H9 (cell line): ENCODE results near the gene ITGB1BP1. TPM values are rescaled to one million over a fixed set of nuclear protein-coding genes. Genes with fewer than 3 reads are reported as not detected.

Experiments used
- DNase-seq: peaks from one replicate; pipeline ENCODE4 v3.0.0-alpha.2; 2017
- H2AFZ ChIP-seq: one replicate; pipeline ENCODE4 v1.6.1; 2013; ENCODE audit warnings: mild to moderate bottlenecking, low read length, control low read depth, moderate library complexity
- H2AK5ac ChIP-seq: 2 replicates; pipeline ENCODE4 v1.6.1; 2013; ENCODE audit warnings: low read length, control low read depth, mixed read lengths; ENCODE audit not compliant: insufficient read length
- H2BK120ac ChIP-seq: one replicate; pipeline ENCODE4 v1.6.1; 2013; ENCODE audit warnings: low read depth, mild to moderate bottlenecking, low read length, control low read depth, inconsistent platforms; ENCODE audit not compliant: poor library complexity, severe bottlenecking
- H2BK12ac ChIP-seq: 2 replicates; pipeline ENCODE4 v1.6.1; 2013; ENCODE audit warnings: low read length, control low read depth, mixed read lengths, low read depth; ENCODE audit not compliant: insufficient read length
- H2BK15ac ChIP-seq: 2 replicates; pipeline ENCODE4 v1.6.1; 2013; ENCODE audit warnings: low read depth, low read length, control low read depth
- H2BK20ac ChIP-seq: one replicate; pipeline ENCODE4 v1.6.1; 2013; ENCODE audit warnings: low read depth, mild to moderate bottlenecking, low read length, control low read depth, inconsistent platforms; ENCODE audit not compliant: poor library complexity, severe bottlenecking
- H2BK5ac ChIP-seq: 2 replicates; pipeline ENCODE4 v1.6.1; 2013; ENCODE audit warnings: low read length, control low read depth, mixed read lengths; ENCODE audit not compliant: insufficient read length
- H3K14ac ChIP-seq: 2 replicates; pipeline ENCODE4 v1.6.1; 2013; ENCODE audit warnings: low read length, control low read depth; ENCODE audit not compliant: insufficient read depth
- H3K18ac ChIP-seq: 2 replicates; pipeline ENCODE4 v1.6.1; 2013; ENCODE audit warnings: low read depth, mild to moderate bottlenecking, mixed read lengths, low read length, control low read depth; ENCODE audit not compliant: insufficient read length
- H3K23ac ChIP-seq: 2 replicates; pipeline ENCODE4 v1.6.1; 2013; ENCODE audit warnings: low read length, control low read depth, mixed read lengths, low read depth; ENCODE audit not compliant: insufficient read length
- H3K23me2 ChIP-seq: 2 replicates; pipeline ENCODE4 v1.6.1; 2013; ENCODE audit warnings: low read depth, mild to moderate bottlenecking, mixed read lengths, low read length, control low read depth; ENCODE audit not compliant: insufficient read length, poor library complexity, severe bottlenecking
- H3K27ac ChIP-seq: 2 replicates; pipeline ENCODE4 v1.5.1; 2013; ENCODE audit warnings: low read length, control low read depth, mixed read lengths, low read depth; ENCODE audit not compliant: insufficient read length
- H3K27me3 ChIP-seq: 2 replicates; pipeline ENCODE4 v1.6.1; 2013; ENCODE audit warnings: low read length, control low read depth, inconsistent platforms; ENCODE audit not compliant: insufficient read depth
- H3K4ac ChIP-seq: 2 replicates; pipeline ENCODE4 v1.6.1; 2013; ENCODE audit warnings: low read depth, mild to moderate bottlenecking, control low read depth, inconsistent platforms, low read length, moderate library complexity
- H3K4me1 ChIP-seq: 2 replicates; pipeline ENCODE4 v1.6.1; 2013; ENCODE audit warnings: low read length, control low read depth, inconsistent platforms; ENCODE audit not compliant: insufficient read depth
- H3K4me2 ChIP-seq: 2 replicates; pipeline ENCODE4 v1.6.1; 2013; ENCODE audit warnings: low read length, control low read depth, mixed read lengths; ENCODE audit not compliant: insufficient read length, insufficient read depth
- H3K56ac ChIP-seq: 2 replicates; pipeline ENCODE4 v1.6.1; 2013; ENCODE audit warnings: low read depth, mild to moderate bottlenecking, mixed read lengths, low read length, control low read depth; ENCODE audit not compliant: insufficient read length
- H3K79me1 ChIP-seq: 2 replicates; pipeline ENCODE4 v1.6.1; 2013; ENCODE audit warnings: low read depth, mild to moderate bottlenecking, moderate library complexity, low read length, control low read depth, inconsistent platforms; ENCODE audit not compliant: insufficient read depth, poor library complexity, severe bottlenecking
- H3K79me2 ChIP-seq: 2 replicates; pipeline ENCODE4 v1.6.1; 2013; ENCODE audit warnings: low read length, control low read depth, inconsistent platforms; ENCODE audit not compliant: insufficient read depth
- H3K9ac ChIP-seq: 2 replicates; pipeline ENCODE4 v1.6.1; 2013; ENCODE audit warnings: low read length, control low read depth, mixed read lengths; ENCODE audit not compliant: insufficient read length; ENCODE audit errors: extremely low read depth
- H3K9me3 ChIP-seq: one replicate; pipeline ENCODE4 v1.6.1; 2013; ENCODE audit warnings: low read depth, low read length, inconsistent platforms; ENCODE audit not compliant: control insufficient read depth
- H3T11ph ChIP-seq: one replicate; pipeline ENCODE4 v1.6.1; 2013; ENCODE audit warnings: mild to moderate bottlenecking, low read length, control low read depth, inconsistent platforms
- H4K20me1 ChIP-seq: one replicate; pipeline ENCODE4 v1.6.1; 2013; ENCODE audit not compliant: control insufficient read depth, insufficient read length, insufficient read depth
- H4K5ac ChIP-seq: 2 replicates; pipeline ENCODE4 v1.6.1; 2013; ENCODE audit warnings: low read depth, mild to moderate bottlenecking, mixed read lengths, low read length, control low read depth; ENCODE audit not compliant: insufficient read length
- H4K8ac ChIP-seq: replicated peaks from 2 replicates; pipeline ENCODE4 v1.6.1; 2013; ENCODE audit warnings: low read length, control low read depth, mixed read lengths, low read depth; ENCODE audit not compliant: insufficient read length
- H4K91ac ChIP-seq: 2 replicates; pipeline ENCODE4 v1.6.1; 2013; ENCODE audit warnings: low read depth, mild to moderate bottlenecking, moderate library complexity, mixed read lengths, low read length, control low read depth; ENCODE audit not compliant: insufficient read length
- H3K27ac Mint-ChIP-seq, 3 experiments: 2 replicates in 2 of 3; 3 replicates in 1 of 3; pipeline ENCODE4 v1.8.0; 2020 to 2021; ENCODE audit warnings: mixed read lengths in 3 of 3, mild to moderate bottlenecking in 1 of 3, moderate library complexity in 1 of 3
- H3K27me3 Mint-ChIP-seq: 2 replicates; pipeline ENCODE4 v1.8.0; 2021; ENCODE audit warnings: low read depth, mild to moderate bottlenecking, moderate library complexity, mixed read lengths
- H3K36me3 Mint-ChIP-seq, 3 experiments: 2 replicates in 2 of 3; 3 replicates in 1 of 3; pipeline ENCODE4 v1.8.0; 2020 to 2021; ENCODE audit warnings: low read depth in 3 of 3, mixed read lengths in 3 of 3; ENCODE audit not compliant: insufficient read depth in 1 of 3
- H3K4me1 Mint-ChIP-seq, 2 experiments: 2 replicates each; pipeline ENCODE4 v1.8.0; 2020; ENCODE audit warnings: mixed read lengths in 2 of 2
- H3K4me3 Mint-ChIP-seq, 2 experiments: 2 replicates in 1 of 2; 3 replicates in 1 of 2; pipeline ENCODE4 v1.8.0; 2020 to 2021; ENCODE audit warnings: mild to moderate bottlenecking in 2 of 2, mixed read lengths in 2 of 2, moderate library complexity in 1 of 2
- H3K9me3 Mint-ChIP-seq, 2 experiments: 2 replicates in 1 of 2; 3 replicates in 1 of 2; pipeline ENCODE4 v1.8.0; 2020; ENCODE audit warnings: mild to moderate bottlenecking in 2 of 2, mixed read lengths in 2 of 2, moderate library complexity in 1 of 2
- CTCF ChIP-seq: fragments of 200-600 bp; sonication (generic); conservative IDR thresholded peaks from 3 replicates; pipeline ENCODE4 v1.8.0; 2021; ENCODE audit warnings: antibody characterized with exemption, mild to moderate bottlenecking
- WGBS: extraction: QIAGEN DNeasy Blood & Tissue Kit; methylation state at CpG from one replicate; pipeline ENCODE4 v1.1.7; 2013; ENCODE audit warnings: missing lambda C conversion rate, low lambda C conversion rate, mixed read lengths; ENCODE audit not compliant: insufficient read length; ENCODE audit errors: extremely low coverage; 5-methylcytosine and 5-hydroxymethylcytosine counted together
- total RNA-seq: library from RNA; stranded (reverse); gene quantifications from 2 replicates; pipeline ENCODE4 v1.2.1, GENCODE V29; 2021

Gene ITGB1BP1
- total RNA-seq, 1 experiment from 2014 or later = 38.7 TPM

DNA sequence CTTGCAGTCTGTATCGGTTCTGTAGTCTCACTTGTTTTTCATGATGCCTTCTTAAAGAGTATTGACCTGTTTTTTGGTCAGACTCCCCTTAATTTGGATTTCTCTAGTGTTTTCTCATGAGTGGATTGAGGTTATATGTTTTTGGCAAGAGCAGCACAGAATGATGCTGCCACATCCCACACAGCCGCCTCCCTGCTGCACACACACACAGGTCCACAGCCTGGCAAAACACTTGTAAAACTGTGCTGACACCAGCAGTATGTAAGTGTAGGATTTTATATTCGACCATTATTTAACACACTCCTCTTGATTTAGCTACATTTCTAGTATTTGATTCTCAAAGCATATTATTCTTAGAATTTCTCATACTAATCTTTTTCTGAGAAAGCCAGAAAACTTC is 68.1 kb downstream of the ITGB1BP1 start:
- TF ChIP-seq CTCF = no peak
- Histone ChIP-seq H3K9ac (no peak overlapping the region), H2BK20ac (no peak overlapping the region), H3K56ac (no peak overlapping the region), H3K18ac (no peak overlapping the region), H3K79me1 (no peaks in the 10 kb centered on the region), H3K23ac (no peak overlapping the region), H3K4me1 (peaks cover 4% of the 10 kb centered on the region; the same call in 1 of the 2 replicates), H4K5ac (no peak overlapping the region), H3K14ac (no peak overlapping the region), H3K4ac (no peak overlapping the region), H4K8ac (no peak overlapping the region), H3K27me3 (no peaks in the 10 kb centered on the region), H3K9me3 (no peaks in the 10 kb centered on the region), H3K79me2 (no peaks in the 10 kb centered on the region), H3K27ac (no peak overlapping the region), H3T11ph (no peak overlapping the region), H2AFZ (no peak overlapping the region), H2BK12ac (no peak overlapping the region), H2AK5ac (no peak overlapping the region), H4K91ac (no peak overlapping the region), H4K20me1 (no peaks in the 10 kb centered on the region), H3K23me2 (no peaks in the 10 kb centered on the region), H2BK5ac (no peak overlapping the region), H3K4me2 (no peak overlapping the region), H2BK120ac (no peak overlapping the region), H2BK15ac (no peak overlapping the region)
- Mint-ChIP-seq H3K36me3 (peaks cover 16 to 59% (median 42%) of the 10 kb centered on the region in 3 experiments; a peak in 6 of 7 replicates), H3K9me3 (no peaks in the 10 kb centered on the region), H3K4me3 (no peak overlapping the region), H3K4me1 (peaks cover 21 to 24% of the 10 kb centered on the region in 2 experiments), H3K27ac (peak overlapping the region in 1 of 3 experiments; percentile 67; a peak in 2 of 7 replicates), H3K27me3 (no peaks in the 10 kb centered on the region)
- WGBS = no CpG with 5 or more reads among the region's 3 CpGs
- DNase-seq = no peak
